K562 (cell line): ENCODE measurements around the gene SLC2A8. TPM values are rescaled to one million over a fixed set of nuclear protein-coding genes. Genes with fewer than 3 reads are reported as not detected.

Source experiments
- ATAC-seq: fragments of 200-7000 bp; cut with Tn5 transposase; 3 replicates; pipeline ENCODE4 v1.9.1; 2020; ENCODE audit warnings: moderate library complexity
- BruUV-seq: library from RNA; stranded (reverse); fragments of 400-500 nt; replicated peaks from 2 replicates; lab custom pipeline; 2021; lab: Mats Ljungman, UMichigan
- CTCF ChIA-PET: fragments of 300-600 bp; formaldehyde crosslinking; extraction: SDS; loops from one replicate; lab custom pipeline; 2021; ENCODE audit warnings: low intra/inter-chr PET ratio; lab: Yijun Ruan, JAX
- POLR2A ChIA-PET: fragments of 300-600, 350-650 bp; sonication (Branson Sonifier 250); formaldehyde crosslinking; extraction: SDS; loops from one replicate; lab custom pipeline; 2021; ENCODE audit warnings: antibody characterized with exemption, inconsistent platforms; lab: Yijun Ruan, JAX
- DNase-seq, 4 experiments: peaks; one replicate each; pipeline versions ENCODE4 v3.0.0 to v3.0.0-alpha.2; 2011 to 2018; ENCODE audit warnings: low spot score in 3 of 4, mixed read lengths in 3 of 4; ENCODE audit errors: extremely low read depth in 1 of 4
- FAIRE-seq: peaks from 2 replicates; lab custom pipeline; 2011; peaks lifted over from hg19 to GRCh38; lab: Jason Lieb, UNC
- H2AFZ ChIP-seq: 2 replicates; pipeline ENCODE4 v1.6.0; 2011; ENCODE audit warnings: low read depth, low read length, control low read depth, inconsistent platforms
- H3K27ac ChIP-seq: fragments of 200-600 bp; 3 replicates; pipeline ENCODE4 v1.8.0; 2011; ENCODE audit warnings: low read depth, mild to moderate bottlenecking, control low read depth, inconsistent platforms, low read length, moderate library complexity, mixed read lengths; ENCODE audit errors: extremely low read depth
- H3K27me3 ChIP-seq, 2 experiments: fragments of 300-600 bp in 1 of 2; 2 replicates in 1 of 2; 3 replicates in 1 of 2; pipeline versions ENCODE4 v1.6.0 to v1.8.0; 2011; ENCODE audit warnings: inconsistent platforms in 2 of 2, low read length in 2 of 2, mild to moderate bottlenecking in 1 of 2, mixed read lengths in 1 of 2, moderate library complexity in 1 of 2; ENCODE audit not compliant: control insufficient read depth in 2 of 2, insufficient read depth in 2 of 2
- H3K36me3 ChIP-seq: fragments of 300-600 bp; 3 replicates; pipeline ENCODE4 v1.8.0; 2011; ENCODE audit warnings: mild to moderate bottlenecking, low read length, inconsistent platforms; ENCODE audit not compliant: control insufficient read depth, insufficient read depth
- H3K4me1 ChIP-seq, 2 experiments: fragments of 200-600 bp in 1 of 2; replicated peaks in 1 of 2; 2 replicates in 1 of 2; 3 replicates in 1 of 2; pipeline versions ENCODE4 v1.5.1 to v1.8.0; 2011; ENCODE audit warnings: inconsistent platforms in 2 of 2, low read length in 2 of 2, mild to moderate bottlenecking in 1 of 2, mixed read lengths in 1 of 2, moderate library complexity in 1 of 2; ENCODE audit not compliant: control insufficient read depth in 2 of 2, insufficient read depth in 2 of 2
- H3K4me2 ChIP-seq: 2 replicates; pipeline ENCODE4 v1.6.1; 2011; ENCODE audit warnings: low read length, control low read depth, inconsistent platforms, mixed read lengths; ENCODE audit not compliant: insufficient read depth
- H3K4me3 ChIP-seq: fragments of 200-600 bp; sonication (generic), shearing (Covaris generic); 2 replicates; pipeline ENCODE4 v1.5.1; 2016; ENCODE audit warnings: control low read depth, inconsistent platforms
- H3K79me2 ChIP-seq: fragments of 200-600 bp; 3 replicates; pipeline ENCODE4 v1.8.0; 2011; ENCODE audit warnings: low read length, inconsistent platforms; ENCODE audit not compliant: control insufficient read depth, insufficient read depth
- H3K9ac ChIP-seq, 2 experiments: 2 replicates each; pipeline versions ENCODE4 v1.6.0 to v1.6.1; 2011; ENCODE audit warnings: low read depth in 2 of 2, low read length in 2 of 2, control low read depth in 1 of 2, inconsistent platforms in 1 of 2, mild to moderate bottlenecking in 1 of 2, mixed read lengths in 1 of 2; ENCODE audit not compliant: insufficient read depth in 1 of 2
- H3K9me1 ChIP-seq: one replicate; pipeline ENCODE4 v1.6.0; 2011; ENCODE audit warnings: inconsistent platforms, mild to moderate bottlenecking, low read length, moderate library complexity; ENCODE audit not compliant: control insufficient read depth, insufficient read depth
- H3K9me3 ChIP-seq: replicated peaks from 2 replicates; pipeline ENCODE4 v1.5.1; 2011; ENCODE audit warnings: low read depth, low read length, inconsistent platforms; ENCODE audit not compliant: control insufficient read depth, insufficient read depth
- H4K20me1 ChIP-seq: replicated peaks from 2 replicates; pipeline ENCODE4 v1.6.1; 2011; ENCODE audit warnings: low read length, inconsistent platforms, mixed read lengths; ENCODE audit not compliant: control insufficient read depth, insufficient read depth
- CTCF ChIP-seq, 3 experiments: IDR thresholded peaks in 2 of 3; conservative IDR thresholded peaks in 1 of 3; 2 replicates each; pipeline ENCODE4 v1.5.1; 2011 to 2012; ENCODE audit warnings: low read length in 3 of 3, mild to moderate bottlenecking in 3 of 3, control low read depth in 2 of 3, improper control_type of control experiment in 1 of 3, inconsistent platforms in 1 of 3, low read depth in 1 of 3, mixed read lengths in 1 of 3, moderate library complexity in 1 of 3; ENCODE audit not compliant: insufficient read depth in 2 of 3
- MED1 ChIP-seq: sonication (generic); formaldehyde crosslinking; IDR thresholded peaks from 2 replicates; pipeline ENCODE4 v1.8.1; 2023; ENCODE audit warnings: missing genetic modification reagents, borderline replicate concordance
- RREB1 ChIP-seq: fragments of 250-450 bp; sonication (Bioruptor Pico); IDR thresholded peaks from 2 replicates; pipeline ENCODE4 v1.4.0; 2020
- WGBS: fragments of 100-300 bp; shearing (Covaris generic); methylation state at CpG from one replicate; pipeline ENCODE4 v1.1.6; 2016; ENCODE audit warnings: low coverage, mixed read lengths; ENCODE audit not compliant: insufficient coverage; ENCODE audit errors: missing lambda C conversion rate; 5-methylcytosine and 5-hydroxymethylcytosine counted together
- in situ Hi-C: fragments of 300-500 bp; cut with MboI; formaldehyde crosslinking; loops from 4 replicates; pipeline ENCODE4 v1.15.0; 2018; ENCODE audit warnings: inconsistent platforms, mixed read lengths
- intact Hi-C: fragments of 100-400 bp; cut with micrococcal nuclease; formaldehyde crosslinking; loops from 2 replicates; pipeline ENCODE4 v1.14.2; 2022
- polyA plus RNA-seq, 8 experiments: library from polyadenylated mRNA; depleted of rRNA in 4 of 8; stranded (reverse) in 5 of 8; unstranded in 3 of 8; fragments of >200 nt; fragmentation: Nextera tagmentation in 2 of 8; fragmentation: Illumina TruSeq in 1 of 8; extraction: Ambion mirVana in 2 of 8; extraction: Trizol in 1 of 8; gene quantifications; 2 replicates each; pipeline versions ENCODE4 v1.2.1 to v1.2.3, GENCODE V29; 2011 to 2014; ENCODE audit warnings: inconsistent platforms in 1 of 8, missing spikeins in 1 of 8
- total RNA-seq, 7 experiments: library from RNA; depleted of rRNA in 6 of 7; stranded (reverse); fragments of >200 nt in 6 of 7; fragmentation: Illumina TruSeq in 2 of 7; extraction: Trizol in 2 of 7; gene quantifications; 2 replicates each; pipeline versions ENCODE4 v1.2.1 to v1.2.3, GENCODE V29; 2011 to 2021; ENCODE audit warnings: low replicate concordance in 1 of 7

Gene SLC2A8
- total and polyA plus RNA-seq, 9 of the 15 experiments (the other 6 are each of a cell fraction or from before 2014, with no cell fraction given) = 0.13 to 12.9 (median 5.2) TPM

- in situ Hi-C loops (no loop called here), intact Hi-C loops (no loop called here)
- no peak for DNase-seq
- Histone ChIP-seq H2AFZ (no peak overlapping the region), H3K27me3 (no peaks in the 10 kb centered on the region; a peak in 1 of 5 replicates), H3K36me3 (no peaks in the 10 kb centered on the region), H3K27ac (no peak overlapping the region), H3K4me2 (no peak overlapping the region), H3K4me1 (peaks cover 17 to 29% of the 10 kb centered on the region in 2 experiments; a peak in 3 of 5 replicates), H3K4me3 (no peak overlapping the region), H3K79me2 (no peaks in the 10 kb centered on the region), H3K9ac (no peak overlapping the region), H4K20me1 (peaks cover 4% of the 10 kb centered on the region; the same call in 1 of the 2 replicates), H3K9me3 (no peaks in the 10 kb centered on the region), H3K9me1 (no peaks in the 10 kb centered on the region)
- ATAC-seq = no peak
- CTCF ChIA-PET = interaction anchor here (0.6 kb wide), 1 partner anchor 102 kb away, joined by 3 read pairs; no protein-coding TSS in a partner anchor
- no TSS peak for BruUV-seq
- WGBS = 52% methylated on average over 2 of the region's 2 CpGs
- FAIRE-seq = no peak
- TF ChIP-seq RREB1 (CRISPR knock-in tag) (no peak), MED1 (CRISPR knock-in tag) (no peak), CTCF (IDR thresholded peaks at IDR 0.05 in 2 of 3, conservative IDR thresholded peaks at IDR 0.05 in 1 of 3; ENCODE audit: insufficient read depth in 2 of 3, low read depth in 1 of 3, low read length in 3 of 3) (0 out of 6 replicates have a peak, but pooled peaks of 1 of the 3 experiments have one; percentile 7)
- POLR2A ChIA-PET = interaction anchor here (0.6 kb wide), 1 partner anchor 24 kb away, joined by 3 read pairs; no protein-coding TSS in a partner anchor
Measured at GRCh38 chr9:127393645-127394044, 3.3 kb upstream of the SLC2A8 start.
